Activated B cell treated with CpG ODN at 0.5 μM for 24 hours (primary cell): ENCODE measurements around the gene COL23A1. TPM values are rescaled to one million over a fixed set of nuclear protein-coding genes. Genes with fewer than 3 reads are reported as not detected.

Experiments used
- ATAC-seq: fragments of 200-7000 bp; cut with Tn5 transposase; one replicate; pipeline ENCODE4 v1.10.0; 2021; ENCODE audit warnings: low read depth, mild to moderate bottlenecking, moderate library complexity
- CTCF ChIA-PET: fragments of 350-600 bp; sonication (Branson Sonifier 250); formaldehyde crosslinking; loops from one replicate; lab custom pipeline; 2021; ENCODE audit warnings: antibody characterized with exemption; lab: Charles Lee
- POLR2A ChIA-PET: fragments of 350-600 bp; sonication (Branson Sonifier 250); formaldehyde crosslinking; loops from one replicate; lab custom pipeline; 2021; ENCODE audit warnings: antibody characterized with exemption; lab: Charles Lee
- DNase-seq: peaks from one replicate; pipeline ENCODE4 v3.0.0; 2022
- H3K27ac Mint-ChIP-seq: one replicate; pipeline ENCODE4 v1.8.0; 2020; ENCODE audit warnings: mixed read lengths
- H3K27me3 Mint-ChIP-seq: one replicate; pipeline ENCODE4 v1.8.0; 2021; ENCODE audit warnings: mixed read lengths
- H3K36me3 Mint-ChIP-seq: one replicate; pipeline ENCODE4 v1.8.0; 2021; ENCODE audit warnings: low read depth, mixed read lengths
- H3K4me1 Mint-ChIP-seq: one replicate; pipeline ENCODE4 v1.8.0; 2021; ENCODE audit warnings: mixed read lengths
- H3K4me3 Mint-ChIP-seq: one replicate; pipeline ENCODE4 v1.8.0; 2020; ENCODE audit warnings: mild to moderate bottlenecking, mixed read lengths
- H3K9me3 Mint-ChIP-seq: one replicate; pipeline ENCODE4 v1.8.0; 2020; ENCODE audit warnings: mixed read lengths
- CTCF ChIP-seq: fragments of 200-600 bp; IDR thresholded peaks from one replicate; pipeline ENCODE4 v1.8.0; 2022; ENCODE audit warnings: antibody characterized with exemption, mild to moderate bottlenecking
- intact Hi-C: fragments of 100-400 bp; cut with micrococcal nuclease; formaldehyde crosslinking; loops from one replicate; pipeline ENCODE4 v1.15.1; 2024
- total RNA-seq: library from RNA; stranded (reverse); gene quantifications from 2 replicates; pipeline ENCODE4 v1.2.3, GENCODE V29; 2022

Gene COL23A1
- total RNA-seq, 1 donor from 2014 or later: not detected

- no peak for ATAC-seq
- no peak for TF ChIP-seq CTCF
- POLR2A ChIA-PET: no interaction called here
- Mint-ChIP-seq H3K4me1 (no peaks in the 10 kb centered on the region), H3K27ac (no peak overlapping the region), H3K4me3 (no peak overlapping the region), H3K36me3 (no peaks in the 10 kb centered on the region), H3K9me3 (peaks cover 2% of the 10 kb centered on the region), H3K27me3 (peaks cover 3% of the 10 kb centered on the region)
- CTCF ChIA-PET: no interaction called here
- intact Hi-C loops: no loop called here
- no peak for DNase-seq
Measured at GRCh38 chr5:178314961-178315820, 275.0 kb downstream of the COL23A1 start.

- ATAC-seq: no peak
- no peaks in the 10 kb centered on the region for H3K36me3 Mint-ChIP-seq
- H3K27ac Mint-ChIP-seq: no peak overlapping the region
- peaks cover 2% of the 10 kb centered on the region for H3K9me3 Mint-ChIP-seq
- ChIA-PET POLR2A (no interaction called here), CTCF (no interaction called here)
- intact Hi-C loops: no loop called here
- H3K4me3 Mint-ChIP-seq: no peak overlapping the region
- DNase-seq: no peak
- peaks cover 3% of the 10 kb centered on the region for H3K27me3 Mint-ChIP-seq
- no peak for TF ChIP-seq CTCF
- H3K4me1 Mint-ChIP-seq: no peaks in the 10 kb centered on the region
Measured at GRCh38 chr5:178314061-178314660, 276.0 kb downstream of the COL23A1 start.

- Mint-ChIP-seq H3K4me1 (no peaks in the 10 kb centered on the region), H3K9me3 (peaks cover 2% of the 10 kb centered on the region), H3K27me3 (peaks cover 3% of the 10 kb centered on the region), H3K4me3 (no peak overlapping the region), H3K27ac (no peak overlapping the region), H3K36me3 (no peaks in the 10 kb centered on the region)
- ATAC-seq (no peak), DNase-seq (no peak)
- intact Hi-C loops: no loop called here
- ChIA-PET CTCF (no interaction called here), POLR2A (no interaction called here)
- no peak for TF ChIP-seq CTCF
Measured at GRCh38 chr5:178313316-178313715, 276.9 kb downstream of the COL23A1 start.

- no peaks in the 10 kb centered on the region for H3K4me1 Mint-ChIP-seq
- no peak for TF ChIP-seq CTCF
- POLR2A ChIA-PET: no interaction called here
- ATAC-seq (no peak), DNase-seq (no peak)
- CTCF ChIA-PET: no interaction called here
- intact Hi-C loops: no loop called here
- no peak overlapping the region for H3K27ac Mint-ChIP-seq
- no peaks in the 10 kb centered on the region for H3K36me3 Mint-ChIP-seq
- H3K27me3 Mint-ChIP-seq: peaks cover 3% of the 10 kb centered on the region
- H3K4me3 Mint-ChIP-seq: no peak overlapping the region
- peaks cover 2% of the 10 kb centered on the region for H3K9me3 Mint-ChIP-seq
Measured at GRCh38 chr5:178312880-178313282, 277.3 kb downstream of the COL23A1 start.

GRCh38 chr5:178310130-178310865 lies 279.9 kb downstream of the COL23A1 start:
- intact Hi-C loops: no loop called here
- no peak for TF ChIP-seq CTCF
- no peak overlapping the region for H3K27ac Mint-ChIP-seq
- DNase-seq: no peak
- H3K4me3 Mint-ChIP-seq: no peak overlapping the region
- H3K4me1 Mint-ChIP-seq: no peaks in the 10 kb centered on the region
- ChIA-PET CTCF (no interaction called here), POLR2A (no interaction called here)
- no peak for ATAC-seq
- no peaks in the 10 kb centered on the region for H3K9me3 Mint-ChIP-seq
- H3K27me3 Mint-ChIP-seq: peaks cover 3% of the 10 kb centered on the region
- no peaks in the 10 kb centered on the region for H3K36me3 Mint-ChIP-seq
